Thoracic aorta (tissue), 2 donors: ENCODE data around the gene EMID1. TPM values are rescaled to one million over a fixed set of nuclear protein-coding genes. Genes with fewer than 3 reads are reported as not detected.
"Not testable (repeated sequence)": the region's sequence is repeated elsewhere in the genome, so short reads cannot be mapped to it uniquely, and the experiment has no call there.

ENCODE experiments used
- ATAC-seq: fragments of 150-250 bp; one replicate; pipeline ENCODE4 v1.8.0; 2017; ENCODE audit warnings: low read depth; ENCODE audit not compliant: insufficient number of reproducible peaks, low FRiP score
- DNase-seq: peaks from one replicate; pipeline ENCODE4 v3.0.0-alpha.2; 2020; ENCODE audit warnings: low spot score
- H3K27ac ChIP-seq, 2 donors: fragments of 200-600 bp; sonication (generic); 1 replicate in 1 of 2; 2 replicates in 1 of 2; pipeline ENCODE4 v1.5.1; 2016; ENCODE audit warnings: mild to moderate bottlenecking in 2 of 2, moderate library complexity in 2 of 2
- H3K27me3 ChIP-seq: fragments of 200-600 bp; sonication (generic); replicated peaks from 2 replicates; pipeline ENCODE4 v1.6.0; 2016; ENCODE audit warnings: mild to moderate bottlenecking; ENCODE audit not compliant: insufficient read depth
- H3K36me3 ChIP-seq: fragments of 200-600 bp; sonication (generic); one replicate; pipeline ENCODE4 v1.5.1; 2016
- H3K4me1 ChIP-seq, 2 donors: fragments of 200-600 bp; sonication (generic); 1 replicate in 1 of 2; 2 replicates in 1 of 2; pipeline versions ENCODE4 v1.5.1 to v1.6.0; 2016; ENCODE audit warnings: low read depth in 2 of 2, mild to moderate bottlenecking in 1 of 2; ENCODE audit not compliant: control insufficient read depth in 1 of 2
- H3K4me3 ChIP-seq: fragments of 200-600 bp; sonication (generic); 2 replicates; pipeline ENCODE4 v1.5.1; 2016; ENCODE audit warnings: mild to moderate bottlenecking
- H3K9me3 ChIP-seq: fragments of 200-600 bp; sonication (generic); 2 replicates; pipeline ENCODE4 v1.5.1; 2016
- total RNA-seq, 2 donors: library from RNA; depleted of rRNA; stranded (reverse); fragments of >200 nt; gene quantifications; one replicate each; pipeline versions ENCODE4 v1.1.0 to v1.2.3, GENCODE V29; 2016
- TF ChIP-seq, protein P1 (sequence below): fragments of 200-600 bp; sonication (generic); IDR thresholded peaks from one replicate; pipeline ENCODE4 v1.5.1; 2019; ENCODE audit warnings: antibody characterized with exemption

Gene EMID1
- total RNA-seq, 2 donors from 2014 or later: 0.27 TPM; not detected in 1

DNA sequence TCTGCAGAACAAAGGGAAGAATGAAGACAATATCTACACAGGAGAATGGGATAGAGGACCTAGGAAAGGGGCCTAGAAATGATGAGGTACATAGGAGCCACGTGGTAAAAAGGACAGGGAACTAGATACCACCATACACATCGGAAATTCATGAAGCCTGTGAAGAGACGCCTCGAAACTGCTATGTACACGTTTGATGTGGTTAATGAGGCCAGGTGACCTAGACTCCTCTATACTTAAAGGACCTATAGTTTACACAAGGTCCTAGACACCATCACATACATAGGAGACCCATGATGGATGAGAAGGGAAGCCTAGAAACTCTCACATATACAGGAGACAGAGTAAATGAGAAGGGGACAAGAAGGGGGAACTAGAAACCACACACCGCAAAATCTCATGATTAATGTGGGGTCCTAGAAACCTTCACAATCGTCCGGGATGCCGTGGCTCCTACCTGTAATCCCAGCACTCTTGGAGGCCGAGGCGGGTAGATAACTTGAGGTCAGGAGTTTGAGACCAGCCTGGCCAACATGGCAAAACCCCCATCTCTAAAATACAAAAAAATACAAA, 38.3 kb downstream of the EMID1 start:
- H3K27me3 ChIP-seq: no peaks in the 10 kb centered on the region
- no peak for ATAC-seq
- no peaks in the 10 kb centered on the region for H3K4me1 ChIP-seq
- no peak overlapping the region for H3K4me3 ChIP-seq
- TF ChIP-seq, protein P1, sequence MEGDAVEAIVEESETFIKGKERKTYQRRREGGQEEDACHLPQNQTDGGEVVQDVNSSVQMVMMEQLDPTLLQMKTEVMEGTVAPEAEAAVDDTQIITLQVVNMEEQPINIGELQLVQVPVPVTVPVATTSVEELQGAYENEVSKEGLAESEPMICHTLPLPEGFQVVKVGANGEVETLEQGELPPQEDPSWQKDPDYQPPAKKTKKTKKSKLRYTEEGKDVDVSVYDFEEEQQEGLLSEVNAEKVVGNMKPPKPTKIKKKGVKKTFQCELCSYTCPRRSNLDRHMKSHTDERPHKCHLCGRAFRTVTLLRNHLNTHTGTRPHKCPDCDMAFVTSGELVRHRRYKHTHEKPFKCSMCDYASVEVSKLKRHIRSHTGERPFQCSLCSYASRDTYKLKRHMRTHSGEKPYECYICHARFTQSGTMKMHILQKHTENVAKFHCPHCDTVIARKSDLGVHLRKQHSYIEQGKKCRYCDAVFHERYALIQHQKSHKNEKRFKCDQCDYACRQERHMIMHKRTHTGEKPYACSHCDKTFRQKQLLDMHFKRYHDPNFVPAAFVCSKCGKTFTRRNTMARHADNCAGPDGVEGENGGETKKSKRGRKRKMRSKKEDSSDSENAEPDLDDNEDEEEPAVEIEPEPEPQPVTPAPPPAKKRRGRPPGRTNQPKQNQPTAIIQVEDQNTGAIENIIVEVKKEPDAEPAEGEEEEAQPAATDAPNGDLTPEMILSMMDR: no peak
- no peak overlapping the region for H3K27ac ChIP-seq
- peaks cover 3% of the 10 kb centered on the region for H3K9me3 ChIP-seq
- no peak for DNase-seq
- H3K36me3 ChIP-seq: no peaks in the 10 kb centered on the region

DNA sequence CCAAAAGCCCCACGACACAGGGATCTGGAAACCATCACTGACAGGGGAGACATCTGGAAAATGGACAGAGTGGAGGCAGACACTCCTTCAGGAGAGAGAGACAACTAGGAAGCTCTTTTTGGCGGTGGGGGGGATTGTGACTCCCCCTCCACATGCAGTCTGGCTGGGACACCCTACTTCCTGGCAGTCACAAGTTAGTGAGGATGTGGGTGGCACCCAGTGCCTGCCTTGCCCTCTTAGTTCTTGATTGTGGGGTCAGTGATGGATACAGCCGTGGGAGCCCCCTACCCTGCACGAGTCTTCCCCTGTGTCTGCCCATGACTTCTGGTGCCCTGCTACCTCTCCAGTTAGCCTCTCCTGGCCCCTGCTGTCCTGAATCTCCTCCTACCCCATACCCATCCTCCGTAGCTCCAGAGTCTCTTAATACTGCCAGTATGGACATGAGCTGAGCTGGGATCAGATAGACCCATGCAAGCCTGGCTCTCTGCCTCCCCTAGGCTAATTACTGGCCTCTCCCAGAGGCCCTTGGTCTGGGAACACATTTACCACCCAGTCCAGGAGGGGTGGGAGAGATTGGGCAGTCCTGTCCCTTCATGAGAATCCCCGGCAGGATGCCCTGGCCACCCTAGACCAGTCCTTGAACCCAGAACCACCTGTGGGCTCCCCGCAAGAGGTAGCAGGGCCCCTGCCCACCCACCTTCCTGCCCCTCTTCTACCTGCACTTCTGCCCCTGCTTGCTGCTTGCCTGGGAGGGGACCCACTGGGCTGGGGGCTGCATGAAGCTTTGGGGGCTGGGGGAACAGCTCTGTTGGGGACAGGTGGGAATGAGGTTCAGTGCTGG, 39.3 kb downstream of the EMID1 start:
- H3K27me3 ChIP-seq: no peaks in the 10 kb centered on the region

DNA sequence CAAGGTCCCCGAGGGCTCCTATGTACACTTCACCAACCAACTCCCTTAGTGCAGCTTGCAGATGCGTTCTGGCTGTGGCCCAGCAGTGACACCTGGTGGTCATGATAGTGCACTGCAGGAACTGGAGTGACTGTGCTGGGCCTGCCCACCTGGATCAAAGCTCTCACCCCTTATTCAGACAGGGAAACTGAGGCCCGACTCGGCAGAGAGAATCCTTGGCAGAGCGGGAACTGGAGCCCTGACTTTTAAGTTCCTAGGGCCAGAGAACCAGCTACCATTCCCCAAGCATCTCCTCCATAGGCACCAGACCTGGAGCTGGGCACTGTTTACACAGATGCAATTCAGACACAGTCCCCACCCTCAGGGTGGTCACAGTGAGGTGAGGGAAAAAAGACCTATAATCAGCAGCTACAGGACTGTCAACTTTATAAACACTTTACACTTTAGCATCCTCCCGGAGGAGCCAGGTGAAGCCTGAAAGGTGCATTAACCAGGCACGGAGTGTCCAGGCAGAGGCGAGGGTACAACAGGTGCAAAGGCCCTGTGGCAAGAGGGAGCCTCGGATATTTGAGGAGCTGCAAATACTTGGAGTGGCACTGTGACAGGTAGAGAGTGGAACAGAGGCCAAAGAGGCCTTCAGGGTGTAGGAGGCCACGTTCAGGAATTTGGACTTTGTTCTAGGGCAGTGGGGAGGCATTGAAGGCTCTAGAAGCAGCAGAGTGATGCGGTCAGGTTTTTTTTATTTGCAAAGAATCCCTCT, 40.1 kb downstream of the EMID1 start:
- H3K4me1 ChIP-seq: no peaks in the 10 kb centered on the region
- no peak overlapping the region for H3K27ac ChIP-seq
- peaks cover 3% of the 10 kb centered on the region for H3K9me3 ChIP-seq
- H3K4me3 ChIP-seq: no peak overlapping the region
- no peak for ATAC-seq
- DNase-seq: no peak
- no peaks in the 10 kb centered on the region for H3K27me3 ChIP-seq
- TF ChIP-seq, protein P1: peak; percentile 96
- H3K36me3 ChIP-seq: no peaks in the 10 kb centered on the region

More for the DNA sequence above, 39.3 kb downstream of the EMID1 start:
- Histone ChIP-seq H3K36me3 (no peaks in the 10 kb centered on the region), H3K4me1 (no peaks in the 10 kb centered on the region), H3K4me3 (no peak overlapping the region), H3K27ac (no peak overlapping the region), H3K9me3 (peaks cover 3% of the 10 kb centered on the region)
- no peak for DNase-seq
- no peak for ATAC-seq
- TF ChIP-seq, protein P1: no peak

DNA sequence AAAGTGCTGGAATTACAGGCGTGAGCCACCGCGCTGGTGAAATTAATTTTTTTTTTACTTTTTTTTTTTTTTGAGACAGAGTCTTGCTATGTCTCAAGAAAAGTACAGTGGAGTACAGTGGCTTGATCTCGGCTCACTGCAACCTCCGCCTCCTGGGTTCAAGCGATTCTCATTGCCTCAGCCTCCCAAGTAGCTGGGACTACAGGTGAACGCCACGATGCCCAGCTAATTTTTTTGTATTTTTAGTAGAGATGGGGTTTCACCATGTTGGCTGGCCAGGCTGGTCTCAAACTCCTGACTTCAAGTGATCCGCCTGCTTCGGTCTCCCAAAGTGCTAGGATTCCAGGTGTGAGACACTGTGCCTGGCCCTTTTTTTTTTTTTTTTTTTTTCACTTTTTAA, 42.2 kb downstream of the EMID1 start:
- not testable (repeated sequence) for H3K36me3 ChIP-seq, H3K27ac ChIP-seq, H3K9me3 ChIP-seq, ATAC-seq, H3K27me3 ChIP-seq, DNase-seq, H3K4me1 ChIP-seq, H3K4me3 ChIP-seq

DNA sequence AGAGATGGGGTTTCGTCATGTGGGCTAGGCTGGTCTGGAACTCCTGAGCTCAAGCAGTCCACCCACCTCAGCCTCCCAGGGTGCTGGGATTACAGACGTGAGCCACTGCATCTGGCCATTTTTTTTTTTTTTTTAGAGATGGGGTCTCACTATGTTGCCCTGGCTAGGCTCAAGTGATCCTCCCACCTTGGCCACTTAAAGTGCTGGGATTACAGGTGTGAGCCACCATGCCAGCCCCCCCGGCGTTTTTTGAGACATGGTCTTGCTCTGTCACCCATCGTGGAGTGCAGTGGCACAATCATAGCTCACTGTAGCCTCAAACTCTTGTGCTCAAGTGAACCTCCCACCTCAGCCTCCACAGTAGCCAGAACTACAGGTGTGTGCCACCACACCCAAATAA, 45.6 kb downstream of the EMID1 start:
- TF ChIP-seq, protein P1: no peak
- Histone ChIP-seq H3K36me3 (no peaks in the 10 kb centered on the region), H3K27me3 (no peaks in the 10 kb centered on the region), H3K9me3 (no peaks in the 10 kb centered on the region), H3K4me3 (no peak overlapping the region), H3K4me1 (no peaks in the 10 kb centered on the region), H3K27ac (no peak overlapping the region)
- ATAC-seq (no peak), DNase-seq (no peak)
